ENCODE data around the gene SERTAD3.
"Not testable (repeated sequence)": the region's sequence is repeated elsewhere in the genome, so short reads cannot be mapped to it uniquely, and the experiment has no call there.

SERTAD3 gene

DNA sequence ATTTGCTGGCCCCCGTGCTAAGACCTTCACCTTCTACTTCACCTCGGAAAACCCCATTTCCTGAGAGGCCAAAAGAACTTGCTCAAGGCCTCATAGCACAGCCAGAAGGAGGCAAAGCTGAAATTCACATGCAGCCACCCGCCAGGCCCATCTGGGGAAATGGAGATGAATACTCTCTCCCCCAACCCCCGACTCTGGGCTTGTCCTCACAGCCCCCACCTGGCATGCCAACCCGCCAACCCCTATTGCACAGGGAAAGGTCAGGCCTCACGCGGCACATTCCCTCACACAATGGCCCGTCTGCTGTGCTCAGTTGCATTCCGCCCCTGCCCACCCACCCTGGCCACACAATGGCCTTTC is 34.1 kb downstream of the SERTAD3 start:
- H3K9me3 ChIP-seq: no peaks in the 10 kb centered on the region
- TF ChIP-seq, protein P1, sequence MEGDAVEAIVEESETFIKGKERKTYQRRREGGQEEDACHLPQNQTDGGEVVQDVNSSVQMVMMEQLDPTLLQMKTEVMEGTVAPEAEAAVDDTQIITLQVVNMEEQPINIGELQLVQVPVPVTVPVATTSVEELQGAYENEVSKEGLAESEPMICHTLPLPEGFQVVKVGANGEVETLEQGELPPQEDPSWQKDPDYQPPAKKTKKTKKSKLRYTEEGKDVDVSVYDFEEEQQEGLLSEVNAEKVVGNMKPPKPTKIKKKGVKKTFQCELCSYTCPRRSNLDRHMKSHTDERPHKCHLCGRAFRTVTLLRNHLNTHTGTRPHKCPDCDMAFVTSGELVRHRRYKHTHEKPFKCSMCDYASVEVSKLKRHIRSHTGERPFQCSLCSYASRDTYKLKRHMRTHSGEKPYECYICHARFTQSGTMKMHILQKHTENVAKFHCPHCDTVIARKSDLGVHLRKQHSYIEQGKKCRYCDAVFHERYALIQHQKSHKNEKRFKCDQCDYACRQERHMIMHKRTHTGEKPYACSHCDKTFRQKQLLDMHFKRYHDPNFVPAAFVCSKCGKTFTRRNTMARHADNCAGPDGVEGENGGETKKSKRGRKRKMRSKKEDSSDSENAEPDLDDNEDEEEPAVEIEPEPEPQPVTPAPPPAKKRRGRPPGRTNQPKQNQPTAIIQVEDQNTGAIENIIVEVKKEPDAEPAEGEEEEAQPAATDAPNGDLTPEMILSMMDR (IDR thresholded peaks at IDR 0.05; ENCODE audit: low read depth, low read length): no peak
- no peak overlapping the region for H3K4me3 ChIP-seq (ENCODE audit: low read depth, low read length)
- no peak for DNase-seq
- peaks cover 2% of the 10 kb centered on the region; the same call in 1 of the 2 replicates for H3K4me1 ChIP-seq
- no peaks in the 10 kb centered on the region for H3K27me3 ChIP-seq
- no peaks in the 10 kb centered on the region for H3K36me3 ChIP-seq

DNA sequence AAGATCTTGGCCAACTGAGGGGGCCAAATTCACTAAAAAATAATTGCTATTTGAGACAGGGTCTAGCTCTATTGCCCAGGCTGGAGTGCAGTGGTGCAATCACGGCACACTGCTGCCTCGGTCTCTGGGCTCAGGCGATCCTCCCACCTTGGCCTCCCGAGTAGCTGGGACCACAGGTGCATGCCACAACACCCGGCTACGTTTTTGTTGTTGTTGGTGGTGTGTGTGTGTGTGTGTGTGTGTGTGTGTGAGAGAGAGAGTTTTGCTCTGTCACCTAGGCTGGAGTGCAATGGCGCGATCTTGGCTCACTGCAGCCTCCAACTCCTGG is 35.6 kb downstream of the SERTAD3 start:
- not testable (repeated sequence) for H3K9me3 ChIP-seq; DNase-seq; H3K27me3 ChIP-seq; H3K4me3 ChIP-seq (ENCODE audit: low read depth, low read length); H3K36me3 ChIP-seq; H3K4me1 ChIP-seq

GRCh38 chr19:40407714-40408597 is 36.2 kb downstream of the SERTAD3 start:
- DNase-seq: no peak
- Histone ChIP-seq H3K4me3 (ENCODE audit: low read depth, low read length) (no peak overlapping the region), H3K36me3 (no peaks in the 10 kb centered on the region), H3K4me1 (peaks cover 2% of the 10 kb centered on the region; the same call in 1 of the 2 replicates), H3K9me3 (no peaks in the 10 kb centered on the region), H3K27me3 (no peaks in the 10 kb centered on the region)
- TF ChIP-seq, protein P1 (IDR thresholded peaks at IDR 0.05; ENCODE audit: low read depth, low read length): no peak

GRCh38 chr19:40403262-40403984 is 40.7 kb downstream of the SERTAD3 start:
- TF ChIP-seq, protein P1 (IDR thresholded peaks at IDR 0.05; ENCODE audit: low read depth, low read length): no peak
- Histone ChIP-seq H3K27me3 (peaks cover 1% of the 10 kb centered on the region), H3K4me1 (peaks cover 3% of the 10 kb centered on the region; the same call in 1 of the 2 replicates), H3K36me3 (no peaks in the 10 kb centered on the region), H3K9me3 (no peaks in the 10 kb centered on the region), H3K4me3 (ENCODE audit: low read depth, low read length) (peak overlapping the region; percentile 56)
- DNase-seq: peak; percentile 96

DNA sequence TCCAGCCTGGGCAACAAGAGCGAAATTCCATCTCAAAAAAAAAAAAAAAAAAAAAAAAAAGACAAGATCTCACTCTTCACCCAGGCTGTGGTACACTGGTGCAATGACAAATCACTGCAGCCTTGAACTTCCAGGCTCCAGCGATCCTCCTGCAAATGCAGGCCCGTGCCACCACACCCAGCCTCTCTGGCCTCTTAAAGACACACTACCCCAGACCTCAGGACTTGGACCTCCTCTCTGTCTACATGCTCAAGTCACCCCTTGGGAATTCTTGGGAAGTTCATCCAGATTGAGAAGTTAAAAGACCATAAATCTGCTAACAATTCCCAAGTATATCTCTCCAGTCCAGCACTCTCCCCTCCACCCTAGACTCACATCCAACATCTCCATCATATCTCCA is 43.6 kb downstream of the SERTAD3 start:
- no peak overlapping the region for H3K4me3 ChIP-seq (ENCODE audit: low read depth, low read length)
- TF ChIP-seq, protein P1 (IDR thresholded peaks at IDR 0.05; ENCODE audit: low read depth, low read length): no peak
- no peaks in the 10 kb centered on the region for H3K36me3 ChIP-seq
- no peaks in the 10 kb centered on the region for H3K9me3 ChIP-seq
- no peak for DNase-seq
- H3K27me3 ChIP-seq: peaks cover 30% of the 10 kb centered on the region
- peaks cover 8% of the 10 kb centered on the region; the same call in 1 of the 2 replicates for H3K4me1 ChIP-seq

GRCh38 chr19:40398417-40399131 is 45.6 kb downstream of the SERTAD3 start:
- H3K27me3 ChIP-seq: peaks cover 39% of the 10 kb centered on the region
- H3K4me1 ChIP-seq: peaks cover 5% of the 10 kb centered on the region; the same call in 1 of the 2 replicates
- H3K9me3 ChIP-seq: no peaks in the 10 kb centered on the region
- no peak overlapping the region; the same call in 1 of the 2 replicates for H3K4me3 ChIP-seq (ENCODE audit: low read depth, low read length)
- H3K36me3 ChIP-seq: no peaks in the 10 kb centered on the region
- peak; percentile 85 for DNase-seq
- TF ChIP-seq, protein P1 (IDR thresholded peaks at IDR 0.05; ENCODE audit: low read depth, low read length): no peak

Data from BE2C (cell line).